ENCODE measurements around the gene FAIM. TPM values are rescaled to one million over a fixed set of nuclear protein-coding genes. Genes with fewer than 3 reads are reported as not detected.
A peak's percentile ranks its signal among the peaks of the same experiment; 100 is the strongest.

The FAIM gene
- total and polyA plus RNA-seq, 2 of the 8 experiments (the other 6 are each of a cell fraction or from before 2014, with no cell fraction given): 1.2 to 7.1 TPM

DNA sequence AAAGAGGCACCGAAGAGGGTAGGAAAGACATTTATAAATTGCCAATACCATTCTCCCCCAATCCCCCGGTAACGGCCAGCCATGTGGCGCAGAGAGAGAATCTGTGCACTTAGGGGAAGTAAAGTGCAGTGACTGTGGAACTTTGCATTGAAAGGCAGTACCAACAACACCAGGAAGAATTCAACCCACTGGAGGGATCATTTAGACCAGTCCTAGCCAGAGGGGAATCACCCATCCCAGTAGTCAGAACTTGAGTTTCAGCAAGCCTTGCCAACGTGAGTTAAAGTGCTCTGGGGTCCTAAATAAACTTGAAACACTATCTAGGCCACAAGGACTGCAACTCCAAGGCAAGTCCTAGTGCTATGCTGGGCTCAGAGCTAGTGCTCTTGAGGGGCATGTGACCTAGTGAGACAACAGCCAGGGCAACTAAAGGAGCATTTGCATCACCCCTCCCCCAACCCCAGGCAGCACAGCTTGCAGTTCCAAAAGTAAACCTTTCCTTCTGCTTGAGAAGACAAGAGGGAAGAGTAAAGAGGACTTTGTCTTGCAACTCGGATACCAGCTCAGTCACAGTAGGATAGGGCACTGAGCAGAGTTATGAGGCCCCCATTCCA lies 29.5 kb upstream of the FAIM start:
- CTCF ChIA-PET (ENCODE audit: partially characterized antibody): interaction anchor here (0.8 to 1.4 kb wide), 4 partner anchors 15 to 362 kb away, joined by 3 to 4 read pairs (median 4); partner anchors contain the start of gene CEP70
- no peak overlapping the region for H3K14ac ChIP-seq (ENCODE audit: insufficient read length)
- no peak overlapping the region for H4K8ac ChIP-seq (ENCODE audit: extremely low read depth, insufficient read depth, low read length)
- H2AFZ ChIP-seq (ENCODE audit: low read length): no peak overlapping the region
- H3K23ac ChIP-seq (ENCODE audit: insufficient read length): no peak overlapping the region
- H4K91ac ChIP-seq (replicated peaks; ENCODE audit: insufficient read length, low read length): no peak overlapping the region
- no peak overlapping the region for H3K4ac ChIP-seq (replicated peaks; ENCODE audit: insufficient read length, low read depth, low read length)
- peak overlapping the region; percentile 19 to 43; a peak in 1 of 4 replicates for H3K4me2 ChIP-seq (ENCODE audit: insufficient read depth in 1 of 2, low read depth in 2 of 2, low read length in 2 of 2)
- H2BK20ac ChIP-seq (ENCODE audit: low read length): 0 out of 2 replicates have a peak overlapping the region, but pooled peaks have one; percentile 25
- no peak overlapping the region for H3K9ac ChIP-seq (replicated peaks in 1 of 4; ENCODE audit: extremely low read depth in 1 of 4, low read depth in 3 of 4, low read length in 3 of 4)
- no peak for DNase-seq (ENCODE audit: low read depth in 1 of 2, low spot score in 2 of 2)
- 91% methylated on average over 6 of the region's 6 CpGs; no CpG with 5 or more reads in 1 of the 2 experiments for WGBS, 2 experiments (ENCODE audit: extremely low coverage in 1 of 2, insufficient coverage in 1 of 2, insufficient read length in 1 of 2, insufficient replicate concordance in 2 of 2, low coverage in 1 of 2, low lambda C conversion rate in 2 of 2, missing lambda C conversion rate in 1 of 2)
- H3K4me3 ChIP-seq (ENCODE audit: extremely low read depth in 1 of 4, insufficient read depth in 2 of 4, low read depth in 3 of 4, low read length in 4 of 4): no peak overlapping the region
- no peaks in the 10 kb centered on the region; the same call in 1 of the 2 replicates for H3K23me2 ChIP-seq (ENCODE audit: low read depth, low read length)
- no peaks in the 10 kb centered on the region for H3K79me1 ChIP-seq (ENCODE audit: low read depth, low read length)
- H2AK5ac ChIP-seq (ENCODE audit: low read depth, low read length): no peak overlapping the region
- no peak overlapping the region for H3K56ac ChIP-seq (replicated peaks; ENCODE audit: insufficient read length, low read depth, low read length)
- no peak overlapping the region for H3K27ac ChIP-seq (ENCODE audit: low read depth, low read length)
- H4K5ac ChIP-seq (ENCODE audit: insufficient read length, low read depth, low read length): no peak overlapping the region
- H4K20me1 ChIP-seq (replicated peaks in 1 of 2; ENCODE audit: control insufficient read depth in 1 of 2, insufficient read depth in 2 of 2, low read length in 2 of 2): no peaks in the 10 kb centered on the region
- no peak overlapping the region for H2BK12ac ChIP-seq (ENCODE audit: low read depth, low read length)
- POLR2A ChIA-PET (ENCODE audit: partially characterized antibody): interaction anchor here (0.9 to 2.4 kb wide), 3 partner anchors 12 to 15 kb away, joined by 3 to 11 read pairs (median 4); partner anchors contain the start of gene CEP70
- H2BK120ac ChIP-seq (replicated peaks; ENCODE audit: low read depth, low read length): no peak overlapping the region
- H2BK15ac ChIP-seq (ENCODE audit: low read length): no peak overlapping the region
- peaks cover 3 to 5% of the 10 kb centered on the region in 2 experiments for H3K9me3 ChIP-seq (ENCODE audit: insufficient read depth in 2 of 2, low read depth in 1 of 2, low read length in 1 of 2)
- peaks cover 4 to 11% (median 5%) of the 10 kb centered on the region in 4 experiments for H3K4me1 ChIP-seq (replicated peaks in 1 of 4; ENCODE audit: control insufficient read depth in 3 of 4, insufficient read depth in 4 of 4, low read length in 3 of 4)
- no peak overlapping the region for H2BK5ac ChIP-seq (ENCODE audit: low read depth, low read length)
- H3K79me2 ChIP-seq (ENCODE audit: control insufficient read depth in 1 of 2, insufficient read depth in 2 of 2, low read length in 2 of 2): no peaks in the 10 kb centered on the region; a peak in 1 of 4 replicates
- no peaks in the 10 kb centered on the region for H3K36me3 ChIP-seq (ENCODE audit: control insufficient read depth in 2 of 4, insufficient read depth in 4 of 4, low read length in 3 of 4)
- H3K27me3 ChIP-seq (replicated peaks in 1 of 4; ENCODE audit: control insufficient read depth in 3 of 4, extremely low read depth in 1 of 4, insufficient read depth in 3 of 4, low read length in 3 of 4): no peaks in the 10 kb centered on the region
- no peak for FAIRE-seq
- no peak overlapping the region for H3K18ac ChIP-seq (ENCODE audit: extremely low read depth, low read length)
- no peak for TF ChIP-seq SIX5 (IDR thresholded peaks at IDR 0.05; ENCODE audit: low read depth, low read length)
- TF ChIP-seq SAP30 (IDR thresholded peaks at IDR 0.05; ENCODE audit: insufficient read depth, insufficient replicate concordance, low read length): no peak
- TF ChIP-seq, protein P1, sequence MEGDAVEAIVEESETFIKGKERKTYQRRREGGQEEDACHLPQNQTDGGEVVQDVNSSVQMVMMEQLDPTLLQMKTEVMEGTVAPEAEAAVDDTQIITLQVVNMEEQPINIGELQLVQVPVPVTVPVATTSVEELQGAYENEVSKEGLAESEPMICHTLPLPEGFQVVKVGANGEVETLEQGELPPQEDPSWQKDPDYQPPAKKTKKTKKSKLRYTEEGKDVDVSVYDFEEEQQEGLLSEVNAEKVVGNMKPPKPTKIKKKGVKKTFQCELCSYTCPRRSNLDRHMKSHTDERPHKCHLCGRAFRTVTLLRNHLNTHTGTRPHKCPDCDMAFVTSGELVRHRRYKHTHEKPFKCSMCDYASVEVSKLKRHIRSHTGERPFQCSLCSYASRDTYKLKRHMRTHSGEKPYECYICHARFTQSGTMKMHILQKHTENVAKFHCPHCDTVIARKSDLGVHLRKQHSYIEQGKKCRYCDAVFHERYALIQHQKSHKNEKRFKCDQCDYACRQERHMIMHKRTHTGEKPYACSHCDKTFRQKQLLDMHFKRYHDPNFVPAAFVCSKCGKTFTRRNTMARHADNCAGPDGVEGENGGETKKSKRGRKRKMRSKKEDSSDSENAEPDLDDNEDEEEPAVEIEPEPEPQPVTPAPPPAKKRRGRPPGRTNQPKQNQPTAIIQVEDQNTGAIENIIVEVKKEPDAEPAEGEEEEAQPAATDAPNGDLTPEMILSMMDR (IDR thresholded peaks at IDR 0.05; ENCODE audit: control extremely low read depth in 1 of 3, insufficient read depth in 1 of 3, low read depth in 1 of 3, low read length in 3 of 3): no peak
- no peak for TF ChIP-seq SIRT6 (IDR thresholded peaks at IDR 0.05; ENCODE audit: low read length)
- TF ChIP-seq BACH1 (IDR thresholded peaks at IDR 0.05; ENCODE audit: low read length): no peak
- TF ChIP-seq NANOG (IDR thresholded peaks at IDR 0.05; ENCODE audit: insufficient read depth, low read depth, low read length, poor library complexity, severe bottlenecking): no peak
- TF ChIP-seq SUZ12 (IDR thresholded peaks at IDR 0.05; ENCODE audit: low read length): no peak
- no peak for TF ChIP-seq RFX5 (IDR thresholded peaks at IDR 0.05; ENCODE audit: borderline replicate concordance, low read depth, low read length)
- no peak for TF ChIP-seq TCF12 (IDR thresholded peaks at IDR 0.05; ENCODE audit: low read depth, low read length)
- no peak for TF ChIP-seq KDM4A (IDR thresholded peaks at IDR 0.05; ENCODE audit: low read depth, low read length, severe bottlenecking)
